Lung (tissue), 12 donors: Measurements from ENCODE around the gene C3orf18. TPM values are rescaled to one million over a fixed set of nuclear protein-coding genes. Genes with fewer than 3 reads are reported as not detected.

Experiments
- ATAC-seq: fragments of 200-7000 bp; cut with Tn5 transposase; one replicate; pipeline ENCODE4 v1.9.1; 2020; ENCODE audit warnings: moderate number of reproducible peaks; ENCODE audit not compliant: insufficient read depth, low FRiP score
- DNase-seq, 3 donors: peaks; one replicate each; pipeline ENCODE4 v3.0.0-alpha.2; 2013 to 2017
- H3K27ac ChIP-seq, 2 donors: one replicate each; pipeline ENCODE4 v1.5.1; 2013; ENCODE audit warnings: mild to moderate bottlenecking in 2 of 2, moderate library complexity in 2 of 2, control low read depth in 1 of 2, inconsistent platforms in 1 of 2, low read depth in 1 of 2, low read length in 1 of 2
- H3K27me3 ChIP-seq, 3 donors: one replicate each; pipeline ENCODE4 v1.5.1; 2013; ENCODE audit warnings: low read length in 2 of 3; ENCODE audit not compliant: control insufficient read depth in 3 of 3, insufficient read depth in 3 of 3
- H3K36me3 ChIP-seq, 4 donors: one replicate each; pipeline ENCODE4 v1.5.1; 2013; ENCODE audit warnings: low read length in 4 of 4, mild to moderate bottlenecking in 1 of 4, moderate library complexity in 1 of 4; ENCODE audit not compliant: control insufficient read depth in 4 of 4, insufficient read depth in 4 of 4
- H3K4me1 ChIP-seq, 5 donors: one replicate each; pipeline ENCODE4 v1.5.1; 2013; ENCODE audit warnings: low read length in 5 of 5, mild to moderate bottlenecking in 2 of 5, moderate library complexity in 1 of 5; ENCODE audit not compliant: control insufficient read depth in 5 of 5, insufficient read depth in 5 of 5
- H3K4me3 ChIP-seq: one replicate; pipeline ENCODE4 v1.5.1; 2013; ENCODE audit warnings: mild to moderate bottlenecking, control low read depth, moderate library complexity
- H3K9ac ChIP-seq, 2 donors: one replicate each; pipeline ENCODE4 v1.5.1; 2013; ENCODE audit warnings: low read length in 2 of 2, control low read depth in 1 of 2; ENCODE audit not compliant: insufficient read depth in 1 of 2
- H3K9me3 ChIP-seq, 4 donors: one replicate each; pipeline ENCODE4 v1.5.1; 2013; ENCODE audit warnings: low read length in 3 of 4, mild to moderate bottlenecking in 1 of 4, moderate library complexity in 1 of 4; ENCODE audit not compliant: control insufficient read depth in 4 of 4, insufficient read depth in 3 of 4
- WGBS, 2 donors: extraction: QIAGEN DNeasy Blood & Tissue Kit; methylation state at CpG; one replicate each; pipeline ENCODE4 v1.1.7; 2013; 5-methylcytosine and 5-hydroxymethylcytosine counted together
- polyA plus RNA-seq, 2 donors: library from polyadenylated mRNA; stranded (reverse); fragments of 200-250 nt; gene quantifications; one replicate each; pipeline ENCODE4 v1.2.1, GENCODE V29; 2013
- total RNA-seq, 2 donors: library from RNA; depleted of rRNA in 1 of 2; stranded (reverse); fragments of >200 nt in 1 of 2; gene quantifications; one replicate each; pipeline ENCODE4 v1.2.1, GENCODE V29; 2014 to 2021
- TF ChIP-seq, protein P1 (sequence below): IDR thresholded peaks from 2 replicates; pipeline ENCODE4 v1.5.1; 2012; ENCODE audit warnings: mild to moderate bottlenecking; ENCODE audit errors: control extremely low read depth, extremely low read depth
- donor health status: control.
- donor health status: control.
- donor health status: Bipolar disorder and iron deficiency.
- donor health status: healthy.
- donor health status: DM: yes; HTN: yes; CAD: no.

Gene C3orf18
- total and polyA plus RNA-seq, 4 donors = 2.7 to 7.0 (median 4.5) TPM

DNA sequence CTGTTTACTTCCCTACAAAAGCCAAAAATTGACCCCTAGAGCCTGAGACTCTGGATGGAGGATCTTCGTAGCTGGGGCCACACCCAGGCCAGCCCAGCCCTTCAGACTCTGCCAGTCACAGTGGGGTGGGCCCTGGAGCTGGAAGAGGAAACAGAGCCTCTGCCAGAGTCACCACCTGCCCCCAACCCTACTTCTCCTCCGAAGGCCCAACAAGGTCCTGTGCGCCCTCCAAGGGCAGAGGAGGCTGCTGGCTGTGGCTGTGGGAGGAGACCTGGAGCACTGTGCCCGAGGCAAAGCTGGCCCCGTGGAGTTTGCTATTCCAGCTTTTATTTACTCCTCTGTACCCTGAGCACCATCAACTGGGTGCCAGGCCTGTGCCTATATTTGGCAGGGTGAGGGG, 25.0 kb upstream of the C3orf18 start:
- TF ChIP-seq, protein P1, sequence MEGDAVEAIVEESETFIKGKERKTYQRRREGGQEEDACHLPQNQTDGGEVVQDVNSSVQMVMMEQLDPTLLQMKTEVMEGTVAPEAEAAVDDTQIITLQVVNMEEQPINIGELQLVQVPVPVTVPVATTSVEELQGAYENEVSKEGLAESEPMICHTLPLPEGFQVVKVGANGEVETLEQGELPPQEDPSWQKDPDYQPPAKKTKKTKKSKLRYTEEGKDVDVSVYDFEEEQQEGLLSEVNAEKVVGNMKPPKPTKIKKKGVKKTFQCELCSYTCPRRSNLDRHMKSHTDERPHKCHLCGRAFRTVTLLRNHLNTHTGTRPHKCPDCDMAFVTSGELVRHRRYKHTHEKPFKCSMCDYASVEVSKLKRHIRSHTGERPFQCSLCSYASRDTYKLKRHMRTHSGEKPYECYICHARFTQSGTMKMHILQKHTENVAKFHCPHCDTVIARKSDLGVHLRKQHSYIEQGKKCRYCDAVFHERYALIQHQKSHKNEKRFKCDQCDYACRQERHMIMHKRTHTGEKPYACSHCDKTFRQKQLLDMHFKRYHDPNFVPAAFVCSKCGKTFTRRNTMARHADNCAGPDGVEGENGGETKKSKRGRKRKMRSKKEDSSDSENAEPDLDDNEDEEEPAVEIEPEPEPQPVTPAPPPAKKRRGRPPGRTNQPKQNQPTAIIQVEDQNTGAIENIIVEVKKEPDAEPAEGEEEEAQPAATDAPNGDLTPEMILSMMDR = no peak
- H3K9me3 ChIP-seq = peaks cover 0 to 1% (median 0%) of the 10 kb centered on the region in 4 donors
- H3K27me3 ChIP-seq = no peaks in the 10 kb centered on the region
- 16 to 23% methylated on average over 5 of the region's 5 CpGs for WGBS, 2 donors
- H3K4me1 ChIP-seq = peaks cover 0 to 15% (median 4%) of the 10 kb centered on the region in 5 donors
- no peak for ATAC-seq
- no peaks in the 10 kb centered on the region for H3K36me3 ChIP-seq
- H3K27ac ChIP-seq = peak overlapping the region; percentile 40 to 78
- no peak overlapping the region for H3K4me3 ChIP-seq
- no peak for DNase-seq
- no peak overlapping the region for H3K9ac ChIP-seq

- no peaks in the 10 kb centered on the region for H3K36me3 ChIP-seq
- no peaks in the 10 kb centered on the region for H3K27me3 ChIP-seq
- H3K9ac ChIP-seq = no peak overlapping the region
- TF ChIP-seq, protein P1 = no peak
- DNase-seq = no peak
- ATAC-seq = peak; percentile 4
- H3K27ac ChIP-seq = peak overlapping the region in 1 of 2 donors; percentile 93
- peaks cover 0 to 19% (median 4%) of the 10 kb centered on the region in 5 donors for H3K4me1 ChIP-seq
- H3K4me3 ChIP-seq = no peak overlapping the region
- 61 to 66% methylated on average over 9 of the region's 9 CpGs for WGBS, 2 donors
- peaks cover 0 to 1% (median 0%) of the 10 kb centered on the region in 4 donors for H3K9me3 ChIP-seq
Observed at GRCh38 chr3:50591196-50591741, 23.7 kb upstream of the C3orf18 start.

- DNase-seq = no peak
- TF ChIP-seq, protein P1 = no peak
- Histone ChIP-seq H3K4me1 (peaks cover 0 to 19% (median 0%) of the 10 kb centered on the region in 5 donors), H3K4me3 (no peak overlapping the region), H3K27ac (peak overlapping the region in 1 of 2 donors; percentile 43), H3K9me3 (no peaks in the 10 kb centered on the region), H3K36me3 (no peaks in the 10 kb centered on the region), H3K9ac (no peak overlapping the region), H3K27me3 (no peaks in the 10 kb centered on the region)
- ATAC-seq = no peak
- WGBS, 2 donors = 83 to 90% methylated on average over 4 of the region's 4 CpGs
Observed at GRCh38 chr3:50588759-50589433, 21.3 kb upstream of the C3orf18 start.
